B cell (primary cell): ENCODE measurements around the gene HMX3. TPM values are rescaled to one million over a fixed set of nuclear protein-coding genes. Genes with fewer than 3 reads are reported as not detected.

ENCODE experiments used
- ATAC-seq: fragments of 200-7000 bp; cut with Tn5 transposase; one replicate; pipeline ENCODE4 v1.10.0; 2021; ENCODE audit warnings: low read depth, mild to moderate bottlenecking, moderate number of reproducible peaks, moderate library complexity
- CTCF ChIA-PET: fragments of 350-600 bp; sonication (Branson Sonifier 250); formaldehyde crosslinking; loops from one replicate; lab custom pipeline; 2021; ENCODE audit warnings: antibody characterized with exemption, inconsistent platforms; lab: Charles Lee
- POLR2A ChIA-PET: fragments of 350-600 bp; sonication (Branson Sonifier 250); formaldehyde crosslinking; loops from one replicate; lab custom pipeline; 2021; ENCODE audit warnings: antibody characterized with exemption; lab: Charles Lee
- DNase-seq: peaks from one replicate; pipeline ENCODE4 v3.0.0; 2013
- H2AFZ ChIP-seq: 2 replicates; pipeline ENCODE4 v1.6.1; 2012; ENCODE audit warnings: mild to moderate bottlenecking, low read depth, low read length; ENCODE audit not compliant: insufficient read depth, poor library complexity, severe bottlenecking
- H3K27ac ChIP-seq, 2 donors: 1 replicate in 1 of 2; 2 replicates in 1 of 2; pipeline ENCODE4 v1.5.1; 2012 to 2013; ENCODE audit warnings: low read length in 2 of 2, mild to moderate bottlenecking in 2 of 2, moderate library complexity in 1 of 2
- H3K27me3 ChIP-seq, 4 experiments: fragments of 200-600 bp in 1 of 4; sonication (generic) in 1 of 4; replicated peaks in 1 of 4; 1 replicate in 2 of 4; 2 replicates in 2 of 4; pipeline versions ENCODE4 v1.6.1 to v1.7.0; 2013 to 2016; ENCODE audit warnings: low read length in 3 of 4, mild to moderate bottlenecking in 2 of 4, mixed read lengths in 1 of 4, moderate library complexity in 1 of 4; ENCODE audit not compliant: insufficient read depth in 4 of 4, control insufficient read depth in 3 of 4; ENCODE audit errors: control extremely low read depth in 1 of 4
- H3K36me3 ChIP-seq, 2 experiments: replicated peaks in 1 of 2; 1 replicate in 1 of 2; 2 replicates in 1 of 2; pipeline versions ENCODE4 v1.6.1 to v1.7.1; 2013; ENCODE audit warnings: low read length in 1 of 2; ENCODE audit not compliant: insufficient read depth in 2 of 2, control insufficient read depth in 1 of 2; ENCODE audit errors: control extremely low read depth in 1 of 2, extremely low read depth in 1 of 2
- H3K4me1 ChIP-seq, 2 donors: fragments of 200-600 bp in 1 of 2; sonication (generic) in 1 of 2; 1 replicate in 1 of 2; 2 replicates in 1 of 2; pipeline versions ENCODE4 v1.5.1 to v1.6.1; 2013 to 2017; ENCODE audit warnings: low read length in 2 of 2; ENCODE audit not compliant: control insufficient read depth in 2 of 2, insufficient read depth in 2 of 2
- H3K4me2 ChIP-seq: replicated peaks from 2 replicates; pipeline ENCODE3; 2012; ENCODE audit warnings: mild to moderate bottlenecking, low read depth, low read length; ENCODE audit not compliant: poor library complexity, severe bottlenecking
- H3K4me3 ChIP-seq, 5 experiments: fragments of 200-600 bp in 1 of 5; sonication (generic) in 1 of 5; 1 replicate in 3 of 5; 2 replicates in 2 of 5; pipeline versions ENCODE4 v1.5.1 to v1.7.0; 2011 to 2016; ENCODE audit warnings: low read length in 4 of 5, mild to moderate bottlenecking in 4 of 5, low read depth in 2 of 5, control low read depth in 1 of 5, moderate library complexity in 1 of 5; ENCODE audit not compliant: insufficient read depth in 1 of 5; ENCODE audit errors: control extremely low read depth in 1 of 5, extremely low read depth in 1 of 5
- H3K79me2 ChIP-seq: fragments of 200-600 bp; sonication (generic); one replicate; pipeline ENCODE4 v1.6.0; 2016; ENCODE audit warnings: low read length; ENCODE audit not compliant: control insufficient read depth, insufficient read depth
- H3K9ac ChIP-seq: fragments of 200-600 bp; sonication (generic); 2 replicates; pipeline ENCODE4 v1.6.1; 2017; ENCODE audit warnings: mild to moderate bottlenecking, low read length, moderate library complexity
- H3K9me3 ChIP-seq, 3 donors: one replicate each; pipeline versions ENCODE4 v1.6.1 to v1.7.1; 2013; ENCODE audit warnings: low read length in 2 of 3; ENCODE audit not compliant: control insufficient read depth in 2 of 3, insufficient read depth in 1 of 3; ENCODE audit errors: control extremely low read depth in 1 of 3
- H4K20me1 ChIP-seq: 2 replicates; pipeline ENCODE4 v1.6.0; 2012; ENCODE audit warnings: mild to moderate bottlenecking, low read length; ENCODE audit not compliant: insufficient read depth, control insufficient read depth, poor library complexity, severe bottlenecking
- H3K27ac Mint-ChIP-seq: one replicate; pipeline ENCODE4 v1.8.0; 2021; ENCODE audit warnings: mixed read lengths
- H3K27me3 Mint-ChIP-seq: one replicate; pipeline ENCODE4 v1.8.0; 2021; ENCODE audit warnings: mixed read lengths
- H3K4me1 Mint-ChIP-seq: one replicate; pipeline ENCODE4 v1.8.0; 2021; ENCODE audit warnings: mixed read lengths
- H3K4me3 Mint-ChIP-seq: one replicate; pipeline ENCODE4 v1.8.0; 2021; ENCODE audit warnings: mixed read lengths
- H3K9me3 Mint-ChIP-seq: one replicate; pipeline ENCODE4 v1.8.0; 2022; ENCODE audit warnings: mixed read lengths; ENCODE audit not compliant: insufficient read depth
- CTCF ChIP-seq: fragments of 200-600 bp; IDR thresholded peaks from one replicate; pipeline ENCODE4 v1.8.0; 2022; ENCODE audit warnings: antibody characterized with exemption, mild to moderate bottlenecking
- EZH2 ChIP-seq: IDR thresholded peaks from 2 replicates; pipeline ENCODE4 v1.6.1; 2012; ENCODE audit warnings: borderline replicate concordance, low read depth, mild to moderate bottlenecking, moderate library complexity, low read length; ENCODE audit not compliant: insufficient read depth, poor library complexity, severe bottlenecking
- WGBS: methylation state at CpG from one replicate; pipeline ENCODE4 v1.1.5; 2013; ENCODE audit warnings: missing lambda C conversion rate; ENCODE audit not compliant: insufficient coverage; 5-methylcytosine and 5-hydroxymethylcytosine counted together
- intact Hi-C: fragments of 100-400 bp; cut with micrococcal nuclease; formaldehyde crosslinking; loops from one replicate; pipeline ENCODE4 v1.10.0; 2022
- polyA plus RNA-seq: library from polyadenylated mRNA; depleted of rRNA; stranded (reverse); fragments of >200 nt; gene quantifications from 2 replicates; pipeline ENCODE4 v1.2.3, GENCODE V29; 2012
- total RNA-seq, 2 donors: library from RNA; stranded (reverse); fragments of 120-200 nt in 1 of 2; gene quantifications; 1 replicate in 1 of 2; 2 replicates in 1 of 2; pipeline versions ENCODE4 v1.2.3 to v1.2.4, GENCODE V29; 2013 to 2022

The HMX3 gene
- total and polyA plus RNA-seq, 2 donors (not counting 1 experiment from before 2014, with no cell fraction given), result not detected

GRCh38 chr10:123136221-123136805, 543 bp downstream of the HMX3 start:
- intact Hi-C loops, result no loop called here
- H3K27me3 Mint-ChIP-seq, result peaks cover 63% of the 10 kb centered on the region
- peak overlapping the region; percentile 83 for H3K4me3 Mint-ChIP-seq
- Histone ChIP-seq H4K20me1 (no peaks in the 10 kb centered on the region), H3K9me3 (peaks cover 6 to 76% (median 32%) of the 10 kb centered on the region in 3 donors), H3K9ac (peak overlapping the region; percentile 44), H3K4me3 (peak overlapping the region in 2 of 5 experiments; percentile 8 to 60), H3K79me2 (no peaks in the 10 kb centered on the region), H3K4me2 (peak overlapping the region; percentile 83), H3K27me3 (peaks cover 2 to 98% (median 74%) of the 10 kb centered on the region in 4 experiments), H3K36me3 (no peaks in the 10 kb centered on the region), H2AFZ (no peak overlapping the region), H3K27ac (no peak overlapping the region), H3K4me1 (peaks cover 54 to 77% of the 10 kb centered on the region in 2 donors)
- no peak for ATAC-seq
- no peaks in the 10 kb centered on the region for H3K9me3 Mint-ChIP-seq
- CTCF ChIA-PET, result no interaction called here
- peak overlapping the region; percentile 87 for H3K27ac Mint-ChIP-seq
- WGBS, result 5% methylated on average over 59 of the region's 59 CpGs
- POLR2A ChIA-PET, result interaction anchor here (0.5 kb wide), 1 partner anchor 16 kb away, joined by 4 read pairs; no protein-coding TSS in a partner anchor
- TF ChIP-seq CTCF, result no peak
- TF ChIP-seq EZH2, result no peak
- H3K4me1 Mint-ChIP-seq, result peaks cover 37% of the 10 kb centered on the region
- peak; percentile 43 for DNase-seq
